ENCODE data around the gene SOBP.

The SOBP gene

GRCh38 chr6:107648983-107649382 lies 159.1 kb downstream of the SOBP start:
- H3K27ac ChIP-seq: no peak overlapping the region
- DNase-seq (ENCODE audit: low spot score): no peak
- ChIA-PET CTCF (interaction anchor here (0.5 kb wide), 1 partner anchor 125 kb away, joined by 3 read pairs; no protein-coding TSS in a partner anchor), POLR2A (ENCODE audit: low non-redundant PET) (no interaction called here)
- no peak for TF ChIP-seq CTCF (conservative IDR thresholded peaks at IDR 0.05; ENCODE audit: low read depth)

- no peak for DNase-seq (ENCODE audit: low spot score)
- ChIA-PET POLR2A (ENCODE audit: low non-redundant PET) (no interaction called here), CTCF (no interaction called here)
- no peak for TF ChIP-seq CTCF (conservative IDR thresholded peaks at IDR 0.05; ENCODE audit: low read depth)
- no peak overlapping the region for H3K27ac ChIP-seq
Measured at GRCh38 chr6:107652526-107653182, 162.7 kb downstream of the SOBP start.

- no peak for TF ChIP-seq CTCF (conservative IDR thresholded peaks at IDR 0.05; ENCODE audit: low read depth)
- CTCF ChIA-PET: no interaction called here
- H3K27ac ChIP-seq: no peak overlapping the region
- POLR2A ChIA-PET (ENCODE audit: low non-redundant PET): no interaction called here
- no peak for DNase-seq (ENCODE audit: low spot score)
Measured at GRCh38 chr6:107653183-107653580, 163.3 kb downstream of the SOBP start.

GRCh38 chr6:107653861-107654394 lies 164.0 kb downstream of the SOBP start:
- no peak overlapping the region for H3K27ac ChIP-seq
- no peak for TF ChIP-seq CTCF (conservative IDR thresholded peaks at IDR 0.05; ENCODE audit: low read depth)
- no peak for DNase-seq (ENCODE audit: low spot score)
- POLR2A ChIA-PET (ENCODE audit: low non-redundant PET): no interaction called here
- CTCF ChIA-PET: no interaction called here

- ChIA-PET CTCF (no interaction called here), POLR2A (ENCODE audit: low non-redundant PET) (no interaction called here)
- DNase-seq (ENCODE audit: low spot score): no peak
- TF ChIP-seq CTCF (conservative IDR thresholded peaks at IDR 0.05; ENCODE audit: low read depth): no peak
- no peak overlapping the region for H3K27ac ChIP-seq
Measured at GRCh38 chr6:107654764-107655163, 164.8 kb downstream of the SOBP start.

GRCh38 chr6:107655245-107655644 lies 165.3 kb downstream of the SOBP start:
- TF ChIP-seq CTCF (conservative IDR thresholded peaks at IDR 0.05; ENCODE audit: low read depth): no peak
- CTCF ChIA-PET: no interaction called here
- DNase-seq (ENCODE audit: low spot score): no peak

More at GRCh38 chr6:107655245-107655644, 165.3 kb downstream of the SOBP start:
- POLR2A ChIA-PET (ENCODE audit: low non-redundant PET): no interaction called here
- H3K27ac ChIP-seq: no peak overlapping the region
